ENCODE measurements around the gene DAO.

The DAO gene

DNA sequence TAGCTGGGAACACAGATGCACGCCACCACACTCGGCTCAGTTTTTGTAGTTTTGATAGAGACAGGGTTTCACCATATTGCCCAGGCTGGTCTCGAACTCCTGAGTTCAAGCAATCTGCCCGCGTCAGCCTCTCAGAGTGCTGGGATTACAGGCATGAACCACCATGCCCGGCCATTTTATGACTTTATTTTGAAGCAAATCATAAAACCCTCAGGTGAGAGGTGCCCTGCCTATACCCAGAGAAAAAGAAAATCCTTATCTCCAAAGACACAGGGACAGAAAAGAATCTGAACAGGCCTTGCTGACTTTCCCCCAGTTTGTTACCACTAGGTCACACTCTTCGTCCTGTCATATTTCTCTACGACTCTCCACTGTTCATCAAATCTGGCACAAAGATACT, 48.8 kb downstream of the DAO start:
- DNase-seq, result no peak

DNA sequence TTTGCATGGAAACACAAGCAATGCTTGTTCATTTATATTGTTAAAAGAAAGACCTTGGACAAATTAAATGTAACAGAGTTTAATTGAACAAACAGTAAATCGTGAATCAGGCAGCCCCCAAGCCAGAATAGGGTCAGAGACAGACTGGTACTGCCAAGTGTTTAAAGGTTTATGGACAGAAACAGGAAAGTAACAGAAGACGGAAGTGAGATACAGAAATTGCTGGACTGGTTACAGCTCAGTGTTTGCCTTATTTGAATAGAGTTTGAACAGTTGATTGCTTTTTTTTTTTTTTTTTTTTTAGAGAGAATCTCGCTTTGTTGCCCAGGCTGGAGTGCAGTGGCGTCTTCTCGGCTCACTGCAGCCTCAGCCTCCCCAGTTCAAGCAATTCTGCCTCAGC, 50.3 kb downstream of the DAO start:
- no peak for DNase-seq

DNA sequence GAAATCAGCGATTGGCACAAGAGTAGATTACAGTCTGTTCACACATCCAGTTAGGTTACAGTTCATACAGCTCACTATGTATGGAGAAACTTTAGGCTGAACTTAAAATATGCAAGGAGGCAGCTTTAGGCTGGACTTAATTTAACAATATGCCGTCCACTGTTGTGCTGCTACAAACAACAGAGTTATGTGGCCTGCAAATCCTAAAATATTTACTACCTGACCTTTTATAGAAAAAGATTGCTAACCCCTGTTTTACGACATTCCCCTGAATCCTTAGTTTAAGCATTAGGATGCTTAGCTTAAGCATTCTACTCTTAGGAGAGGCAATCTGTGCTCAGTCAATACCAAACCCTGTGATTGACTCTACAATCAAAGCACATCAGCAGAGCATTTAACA, 50.9 kb downstream of the DAO start:
- no peak for DNase-seq

DNA sequence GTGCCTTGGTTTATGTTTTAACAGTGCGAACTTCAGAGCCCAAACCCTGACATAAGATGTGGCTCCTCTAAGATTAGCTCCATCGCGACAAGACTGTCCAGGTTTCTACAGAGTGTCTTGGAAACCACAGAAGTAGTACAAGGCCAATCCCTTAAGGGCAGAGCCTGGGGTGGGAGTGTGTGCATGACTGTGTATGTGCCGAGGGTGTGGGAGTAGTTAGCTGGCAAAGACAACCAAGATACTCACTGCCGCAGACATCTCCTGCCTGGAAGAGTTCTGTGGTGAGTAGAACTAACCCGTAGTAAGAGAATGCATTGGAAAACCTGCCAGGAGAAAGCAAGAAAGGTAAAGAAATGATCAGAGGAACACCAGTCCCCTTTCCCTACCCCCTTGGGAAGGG, 54.1 kb downstream of the DAO start:
- no peak for DNase-seq

DNA sequence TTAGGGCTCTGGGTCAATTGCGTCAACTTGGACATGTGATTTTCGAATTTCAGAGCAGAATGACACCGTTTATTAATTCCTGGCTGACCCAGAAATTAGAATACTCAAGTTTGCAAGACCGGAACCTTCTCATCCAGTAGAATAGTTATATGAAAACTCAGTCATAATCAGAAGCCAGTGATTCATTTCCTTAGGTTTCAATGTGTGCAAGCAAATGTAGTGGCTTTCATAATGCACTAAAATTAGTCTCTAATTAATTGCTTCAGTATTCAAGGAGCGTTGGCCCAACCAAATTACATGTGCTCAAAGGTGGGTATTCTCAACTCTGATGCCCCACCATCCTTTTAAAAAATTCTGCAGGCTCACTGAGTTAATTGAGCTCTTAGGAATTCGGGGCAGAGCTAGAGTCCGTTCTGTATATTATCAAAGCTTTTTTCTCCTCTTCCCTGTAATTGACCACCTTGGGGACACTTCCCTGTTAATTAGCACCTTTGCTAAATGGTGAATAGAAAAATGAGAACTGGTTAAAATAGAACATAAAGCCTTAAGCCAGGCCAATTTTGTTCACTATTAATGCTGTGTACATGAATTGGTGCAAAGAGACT, 55.4 kb downstream of the DAO start:
- no peak for DNase-seq

DNA sequence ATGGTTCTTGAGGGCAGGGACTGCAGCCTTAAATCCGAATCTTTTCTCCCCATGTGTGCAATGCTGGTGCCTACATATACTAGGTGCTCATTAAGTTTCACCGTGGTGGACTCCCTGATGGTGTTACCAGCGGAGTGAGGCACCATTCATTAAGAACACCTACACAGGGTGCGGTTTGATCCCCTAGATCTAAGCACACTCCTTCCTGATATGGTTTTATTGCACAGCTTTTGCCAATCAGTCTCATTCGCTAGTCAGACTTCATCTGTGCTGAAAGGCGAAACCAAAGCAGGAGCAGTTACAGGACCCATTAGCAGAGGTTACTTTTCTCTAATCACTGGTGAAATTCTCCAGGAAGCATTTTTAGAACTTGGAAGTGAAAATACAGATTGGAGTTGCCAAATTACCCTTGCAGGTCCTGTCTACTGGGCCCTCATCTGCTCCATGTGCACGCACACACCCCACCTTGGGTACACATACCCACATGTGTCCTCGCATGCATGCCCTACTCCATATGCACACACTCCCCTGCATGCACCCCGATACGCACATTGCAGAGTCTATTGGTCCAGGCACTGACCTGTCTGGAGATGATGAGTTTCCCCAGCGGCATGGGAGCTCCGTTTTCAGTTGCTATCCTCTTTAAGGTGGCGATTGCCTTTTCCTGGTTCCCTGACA, 58.5 kb downstream of the DAO start:
- no peak for DNase-seq

DNA sequence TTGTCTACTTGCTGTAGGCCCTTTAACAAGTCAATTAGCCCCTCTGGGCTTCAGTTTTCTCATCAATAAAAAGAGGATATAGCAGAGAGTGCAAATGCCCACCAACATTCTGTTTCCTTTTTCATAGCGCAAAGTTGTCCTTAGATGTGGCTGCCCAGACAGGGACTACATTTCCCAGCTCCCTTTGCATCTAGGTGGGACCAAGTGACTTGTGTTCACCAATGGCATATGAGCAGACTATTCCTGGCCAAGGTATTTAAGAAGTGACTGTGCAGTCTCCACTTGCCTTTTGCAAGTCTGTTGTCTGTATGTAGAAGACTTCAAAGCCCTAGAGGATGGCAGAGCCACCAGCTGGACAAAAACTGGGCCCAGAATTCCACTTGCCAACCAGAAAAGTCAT, 59.7 kb downstream of the DAO start:
- no peak for DNase-seq

DNA sequence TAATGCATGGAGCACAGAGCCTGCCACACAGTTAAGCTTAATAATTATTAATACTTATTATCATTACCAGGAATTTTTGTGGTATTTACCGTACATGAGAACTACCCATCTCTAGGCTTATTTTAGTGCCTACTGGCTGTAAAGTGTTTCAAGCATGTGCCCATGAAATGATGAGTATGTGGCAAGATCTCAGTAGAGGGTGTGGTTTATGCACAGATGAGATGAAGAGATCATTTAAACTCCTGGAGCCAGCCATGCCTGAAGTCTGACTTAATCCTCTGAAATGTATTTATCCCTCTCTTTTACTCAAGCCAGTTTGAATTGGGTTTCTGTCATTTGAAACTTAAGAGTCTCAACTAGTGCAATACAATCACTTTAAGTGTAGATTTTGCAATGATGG, 60.2 kb downstream of the DAO start:
- no peak for DNase-seq

DNA sequence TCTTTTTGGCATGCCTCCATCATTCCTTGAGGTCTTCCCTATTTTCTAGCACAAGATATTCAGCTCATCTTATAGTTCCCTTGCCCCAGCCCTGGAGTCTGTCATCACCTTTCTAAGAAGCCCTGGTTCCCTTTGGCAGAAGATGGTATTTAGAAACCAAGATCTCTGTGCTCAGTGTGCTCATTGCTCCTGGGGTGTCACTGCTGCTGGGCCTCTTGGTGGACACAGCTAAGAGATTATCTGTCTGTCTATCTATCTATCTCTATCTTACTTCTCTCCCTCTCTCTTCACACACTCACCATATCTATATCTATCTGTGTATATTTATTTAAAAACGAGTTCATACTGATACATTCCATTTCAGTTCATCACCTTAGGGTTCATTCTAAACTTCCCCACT, 67.2 kb downstream of the DAO start:
- no peak for DNase-seq

DNA sequence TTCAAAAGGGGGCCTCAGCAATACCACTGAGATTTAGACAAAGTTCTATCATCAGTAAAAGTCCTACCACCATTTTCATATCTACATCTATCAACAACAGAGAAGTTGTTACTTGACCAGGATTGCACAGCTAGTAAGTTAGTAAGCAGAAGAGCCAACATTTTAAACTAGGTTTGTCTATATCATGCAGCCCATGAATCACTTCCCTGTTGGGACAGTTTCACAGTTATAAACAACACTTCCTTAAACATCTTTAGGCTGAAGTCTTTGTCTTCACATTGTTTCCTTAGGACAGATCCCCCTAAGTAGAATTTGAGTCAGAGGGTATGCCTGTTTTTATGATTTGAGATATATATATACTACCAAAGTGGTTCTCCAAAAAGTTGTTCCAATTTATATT, 68.5 kb downstream of the DAO start:
- no peak for DNase-seq

DNA sequence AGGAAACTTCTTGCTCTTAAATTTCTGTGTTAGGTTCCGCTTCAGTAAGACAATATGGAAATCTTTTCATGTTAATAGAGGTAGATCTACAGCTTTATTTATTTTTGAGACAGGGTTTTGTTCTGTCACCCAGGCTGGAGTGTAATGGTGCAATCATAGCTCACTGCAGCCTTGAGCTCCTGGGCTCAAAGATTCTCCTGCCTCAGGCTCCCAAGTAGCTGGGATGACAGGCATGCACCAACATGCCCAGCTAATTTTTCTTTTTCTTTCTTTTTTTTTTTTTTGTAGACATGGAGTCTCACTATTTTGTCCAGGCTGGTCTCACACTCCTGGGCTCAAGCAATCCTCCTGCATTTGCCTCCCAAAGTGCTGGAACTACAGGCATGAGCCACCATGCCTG, 70.1 kb downstream of the DAO start:
- no peak for DNase-seq
